ENCODE results near the gene TBC1D9B. TPM values are rescaled to one million over a fixed set of nuclear protein-coding genes. Genes with fewer than 3 reads are reported as not detected.

TBC1D9B gene
- polyA plus RNA-seq, 1 donor, result 83.0 TPM

- DNase-seq, result no peak
- peaks cover 10% of the 10 kb centered on the region for H3K9me3 ChIP-seq (ENCODE audit: control insufficient read depth, low read depth, low read length)
- peaks cover 54% of the 10 kb centered on the region for H3K36me3 ChIP-seq (ENCODE audit: control insufficient read depth, insufficient read depth, low read length)
- no peak overlapping the region for H3K4me3 ChIP-seq (ENCODE audit: low read length)
- H3K4me1 ChIP-seq (ENCODE audit: control insufficient read depth, insufficient read depth, low read length), result peaks cover 2% of the 10 kb centered on the region
- H3K27ac ChIP-seq (ENCODE audit: low read length), result no peak overlapping the region
- no CpG with 5 or more reads among the region's 9 CpGs for WGBS (ENCODE audit: insufficient coverage, low lambda C conversion rate)
- H3K27me3 ChIP-seq (ENCODE audit: control insufficient read depth, insufficient read depth, low read length), result no peaks in the 10 kb centered on the region
These were observed 44.8 kb downstream of the TBC1D9B start for GRCh38 chr5:179862891-179863290.

DNA sequence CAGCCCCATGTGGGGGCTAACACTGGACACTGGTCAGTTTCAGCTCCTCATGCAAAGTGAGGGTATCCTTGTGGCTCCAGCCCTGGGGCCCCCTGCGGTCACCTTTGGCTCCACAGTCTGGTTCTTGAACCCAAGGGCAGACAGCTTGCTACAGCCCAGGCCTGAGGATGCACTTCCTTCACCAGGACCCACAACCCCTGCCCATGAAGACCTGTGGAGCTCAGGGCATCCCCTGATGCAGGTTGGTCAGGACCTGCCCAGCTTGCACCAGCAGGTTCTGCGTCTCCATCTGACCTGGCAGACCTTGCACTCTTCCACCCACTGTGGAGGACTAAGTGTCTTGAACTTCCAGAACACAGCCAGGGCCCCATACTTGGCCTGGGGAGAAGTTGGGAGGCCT lies 45.4 kb downstream of the TBC1D9B start:
- DNase-seq, result no peak
- Histone ChIP-seq H3K4me3 (ENCODE audit: low read length) (no peak overlapping the region), H3K9me3 (ENCODE audit: control insufficient read depth, low read depth, low read length) (peaks cover 10% of the 10 kb centered on the region), H3K27ac (ENCODE audit: low read length) (no peak overlapping the region), H3K27me3 (ENCODE audit: control insufficient read depth, insufficient read depth, low read length) (no peaks in the 10 kb centered on the region), H3K4me1 (ENCODE audit: control insufficient read depth, insufficient read depth, low read length) (peaks cover 2% of the 10 kb centered on the region), H3K36me3 (ENCODE audit: control insufficient read depth, insufficient read depth, low read length) (peaks cover 48% of the 10 kb centered on the region)
- WGBS (ENCODE audit: insufficient coverage, low lambda C conversion rate), result no CpG with 5 or more reads among the region's 2 CpGs

- Histone ChIP-seq H3K4me3 (ENCODE audit: low read length) (no peak overlapping the region), H3K4me1 (ENCODE audit: control insufficient read depth, insufficient read depth, low read length) (peaks cover 2% of the 10 kb centered on the region), H3K27me3 (ENCODE audit: control insufficient read depth, insufficient read depth, low read length) (no peaks in the 10 kb centered on the region), H3K9me3 (ENCODE audit: control insufficient read depth, low read depth, low read length) (peaks cover 10% of the 10 kb centered on the region), H3K36me3 (ENCODE audit: control insufficient read depth, insufficient read depth, low read length) (peaks cover 32% of the 10 kb centered on the region), H3K27ac (ENCODE audit: low read length) (no peak overlapping the region)
- no peak for DNase-seq
- 90% methylated on average over 4 of the region's 11 CpGs for WGBS (ENCODE audit: insufficient coverage, low lambda C conversion rate)
These were observed 47.4 kb downstream of the TBC1D9B start for GRCh38 chr5:179860301-179860700.

DNA sequence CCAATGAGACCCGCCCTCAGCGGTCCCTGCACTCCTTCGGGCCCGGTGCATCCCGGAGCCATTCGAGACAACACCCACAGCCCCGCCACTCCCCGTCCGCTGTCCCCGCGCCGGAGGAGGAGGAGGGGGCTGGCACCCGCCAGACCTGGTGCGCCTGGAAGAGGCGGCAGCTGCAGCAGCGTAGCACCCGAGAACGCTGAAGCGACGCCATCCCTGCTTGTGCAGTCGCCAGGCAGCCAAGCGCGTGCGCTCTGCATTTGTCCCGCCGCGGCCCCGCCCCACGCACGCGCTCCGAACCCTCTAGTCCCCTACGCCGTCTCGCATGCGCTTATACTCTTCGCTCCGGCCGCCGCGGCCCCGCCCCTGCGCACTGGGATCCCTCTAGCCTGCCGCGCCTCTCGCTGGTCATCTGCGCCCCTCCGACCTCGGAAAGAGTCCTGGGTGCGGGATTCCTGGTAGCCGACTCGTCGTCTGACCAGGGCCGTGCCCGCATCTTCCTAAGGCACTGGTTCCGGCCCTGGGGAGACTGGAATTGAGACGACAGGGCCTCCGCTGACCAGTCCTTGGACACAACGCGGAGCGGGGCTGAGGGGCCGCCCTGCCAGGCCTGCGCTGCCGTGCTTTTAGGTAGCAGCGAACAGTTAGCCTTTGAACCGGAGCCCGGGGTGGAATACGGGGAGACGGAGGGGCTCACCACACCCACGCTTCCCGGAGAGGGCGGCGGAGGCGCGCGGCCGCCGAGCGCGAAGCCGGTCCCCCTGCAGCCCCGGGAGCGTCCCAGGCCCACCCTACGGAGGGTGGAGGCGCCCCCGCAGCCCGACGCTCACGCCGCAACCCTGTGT lies 48.9 kb downstream of the TBC1D9B start, which contains the start of gene MRNIP:
MRNIP (minus strand) TSS at position 232 of the 842 bp plus-strand sequence; CDS start at position 211, 21 bp downstream.
- H3K27me3 ChIP-seq (ENCODE audit: control insufficient read depth, insufficient read depth, low read length), result no peaks in the 10 kb centered on the region
- no CpG with 5 or more reads among the region's 90 CpGs for WGBS (ENCODE audit: insufficient coverage, low lambda C conversion rate)
- peaks cover 10% of the 10 kb centered on the region for H3K9me3 ChIP-seq (ENCODE audit: control insufficient read depth, low read depth, low read length)
- peaks cover 18% of the 10 kb centered on the region for H3K36me3 ChIP-seq (ENCODE audit: control insufficient read depth, insufficient read depth, low read length)
- peak within 1 kb of the TSS; percentile 99 for H3K4me3 ChIP-seq (ENCODE audit: low read length)
- H3K27ac ChIP-seq (ENCODE audit: low read length), result peak within 1 kb of the TSS; percentile 97
- peak; percentile 96 to 97 for DNase-seq
- H3K4me1 ChIP-seq (ENCODE audit: control insufficient read depth, insufficient read depth, low read length), result peaks cover 2% of the 10 kb centered on the region

DNA sequence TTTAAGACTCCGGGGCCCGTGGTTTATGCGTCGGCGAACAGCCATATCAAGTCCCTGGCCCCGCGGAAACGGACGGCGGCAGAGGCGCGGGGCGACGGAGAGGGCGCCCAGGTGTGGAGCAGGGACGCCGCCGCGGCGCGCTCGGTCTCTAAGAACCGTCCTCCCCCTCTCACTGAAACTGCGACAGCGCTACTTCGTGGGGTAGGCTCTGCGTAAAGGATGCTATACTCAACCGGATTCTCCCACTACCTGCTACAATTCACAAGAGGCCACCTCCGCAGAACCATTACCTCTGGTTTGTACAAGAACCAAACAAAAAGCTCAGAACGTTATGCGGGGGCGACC lies 49.5 kb downstream of the TBC1D9B start:
- WGBS (ENCODE audit: insufficient coverage, low lambda C conversion rate), result no CpG with 5 or more reads among the region's 32 CpGs
- H3K9me3 ChIP-seq (ENCODE audit: control insufficient read depth, low read depth, low read length), result peaks cover 10% of the 10 kb centered on the region

DNA sequence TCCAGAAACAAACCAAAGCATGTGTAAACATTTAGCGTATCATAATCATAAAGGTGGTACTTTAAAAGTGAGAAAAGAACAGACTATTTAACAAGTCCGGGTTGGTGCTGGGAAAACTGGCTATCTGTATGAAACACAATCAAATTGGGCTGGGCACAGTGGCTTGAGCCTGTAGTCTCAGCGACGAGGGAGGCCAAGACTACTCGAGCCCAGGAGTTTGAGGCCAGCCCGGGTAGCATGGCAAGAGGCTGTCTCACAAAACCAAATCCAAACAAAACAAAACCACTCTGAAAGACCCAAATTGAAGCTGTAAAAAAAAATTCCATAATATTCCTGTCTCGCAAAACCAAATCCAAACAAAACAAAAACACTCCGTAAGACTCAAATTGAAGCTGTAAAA lies 53.3 kb downstream of the TBC1D9B start:
- Histone ChIP-seq H3K9me3 (ENCODE audit: control insufficient read depth, low read depth, low read length) (no peaks in the 10 kb centered on the region), H3K27ac (ENCODE audit: low read length) (no peak overlapping the region), H3K36me3 (ENCODE audit: control insufficient read depth, insufficient read depth, low read length) (peaks cover 34% of the 10 kb centered on the region), H3K27me3 (ENCODE audit: control insufficient read depth, insufficient read depth, low read length) (no peaks in the 10 kb centered on the region), H3K4me1 (ENCODE audit: control insufficient read depth, insufficient read depth, low read length) (peaks cover 2% of the 10 kb centered on the region), H3K4me3 (ENCODE audit: low read length) (no peak overlapping the region)
- DNase-seq, result no peak
- 97% methylated on average over 4 of the region's 8 CpGs for WGBS (ENCODE audit: insufficient coverage, low lambda C conversion rate)

More for the DNA sequence above, 49.5 kb downstream of the TBC1D9B start:
- peak overlapping the region; percentile 99 for H3K4me3 ChIP-seq (ENCODE audit: low read length)
- H3K4me1 ChIP-seq (ENCODE audit: control insufficient read depth, insufficient read depth, low read length), result peaks cover 2% of the 10 kb centered on the region
- peak in 1 of 2 donors; percentile 35 for DNase-seq
- no peaks in the 10 kb centered on the region for H3K27me3 ChIP-seq (ENCODE audit: control insufficient read depth, insufficient read depth, low read length)
- peaks cover 13% of the 10 kb centered on the region for H3K36me3 ChIP-seq (ENCODE audit: control insufficient read depth, insufficient read depth, low read length)
- H3K27ac ChIP-seq (ENCODE audit: low read length), result peak overlapping the region; percentile 97

- Histone ChIP-seq H3K4me3 (ENCODE audit: low read length) (no peak overlapping the region), H3K9me3 (ENCODE audit: control insufficient read depth, low read depth, low read length) (no peaks in the 10 kb centered on the region), H3K36me3 (ENCODE audit: control insufficient read depth, insufficient read depth, low read length) (peaks cover 42% of the 10 kb centered on the region), H3K27me3 (ENCODE audit: control insufficient read depth, insufficient read depth, low read length) (no peaks in the 10 kb centered on the region), H3K4me1 (ENCODE audit: control insufficient read depth, insufficient read depth, low read length) (peaks cover 2% of the 10 kb centered on the region), H3K27ac (ENCODE audit: low read length) (no peak overlapping the region)
- no peak for DNase-seq
- 80% methylated on average over 1 of the region's 8 CpGs for WGBS (ENCODE audit: insufficient coverage, low lambda C conversion rate)
These were observed 54.6 kb downstream of the TBC1D9B start for GRCh38 chr5:179852993-179853547.

GRCh38 chr5:179841621-179842020 lies 66.1 kb downstream of the TBC1D9B start:
- H3K36me3 ChIP-seq (ENCODE audit: control insufficient read depth, insufficient read depth, low read length), result peaks cover 68% of the 10 kb centered on the region
- H3K27me3 ChIP-seq (ENCODE audit: control insufficient read depth, insufficient read depth, low read length), result no peaks in the 10 kb centered on the region
- peaks cover 2% of the 10 kb centered on the region for H3K9me3 ChIP-seq (ENCODE audit: control insufficient read depth, low read depth, low read length)
- no peak for DNase-seq
- no peak overlapping the region for H3K4me3 ChIP-seq (ENCODE audit: low read length)
- no peak overlapping the region for H3K27ac ChIP-seq (ENCODE audit: low read length)
- WGBS (ENCODE audit: insufficient coverage, low lambda C conversion rate), result no CpG with 5 or more reads among the region's 9 CpGs
- no peaks in the 10 kb centered on the region for H3K4me1 ChIP-seq (ENCODE audit: control insufficient read depth, insufficient read depth, low read length)

- no CpG with 5 or more reads among the region's 17 CpGs for WGBS (ENCODE audit: insufficient coverage, low lambda C conversion rate)
- H3K27ac ChIP-seq (ENCODE audit: low read length), result no peak overlapping the region
- H3K36me3 ChIP-seq (ENCODE audit: control insufficient read depth, insufficient read depth, low read length), result peaks cover 72% of the 10 kb centered on the region
- H3K4me3 ChIP-seq (ENCODE audit: low read length), result no peak overlapping the region
- H3K4me1 ChIP-seq (ENCODE audit: control insufficient read depth, insufficient read depth, low read length), result no peaks in the 10 kb centered on the region
- H3K27me3 ChIP-seq (ENCODE audit: control insufficient read depth, insufficient read depth, low read length), result no peaks in the 10 kb centered on the region
- DNase-seq, result no peak
- H3K9me3 ChIP-seq (ENCODE audit: control insufficient read depth, low read depth, low read length), result peaks cover 5% of the 10 kb centered on the region
These were observed 66.9 kb downstream of the TBC1D9B start for GRCh38 chr5:179840766-179841165.

DNA sequence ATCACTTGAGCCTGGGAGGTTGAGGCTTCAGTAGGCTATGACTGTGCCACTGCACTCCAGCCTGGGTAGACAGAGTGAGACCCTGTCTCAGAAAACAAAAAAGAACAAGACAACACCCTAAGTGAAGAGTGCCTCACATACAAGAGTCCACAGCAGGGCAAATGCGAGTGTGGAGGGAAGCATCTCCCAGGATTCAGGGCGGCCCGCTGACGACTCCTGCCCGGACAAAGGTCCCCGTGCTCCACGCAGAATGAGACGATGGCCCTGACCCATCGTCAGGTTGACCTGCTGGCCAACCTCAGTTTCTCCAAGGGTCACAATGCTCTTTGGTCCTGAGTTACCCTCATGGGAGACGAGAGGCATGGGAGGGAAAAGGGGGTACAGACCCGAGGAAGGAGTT lies 67.4 kb downstream of the TBC1D9B start:
- no CpG with 5 or more reads among the region's 11 CpGs for WGBS (ENCODE audit: insufficient coverage, low lambda C conversion rate)
- DNase-seq, result no peak
- peaks cover 5% of the 10 kb centered on the region for H3K9me3 ChIP-seq (ENCODE audit: control insufficient read depth, low read depth, low read length)

More for the DNA sequence above, 67.4 kb downstream of the TBC1D9B start:
- no peak overlapping the region for H3K27ac ChIP-seq (ENCODE audit: low read length)
- H3K4me1 ChIP-seq (ENCODE audit: control insufficient read depth, insufficient read depth, low read length), result no peaks in the 10 kb centered on the region
- H3K27me3 ChIP-seq (ENCODE audit: control insufficient read depth, insufficient read depth, low read length), result no peaks in the 10 kb centered on the region
- no peak overlapping the region for H3K4me3 ChIP-seq (ENCODE audit: low read length)
- H3K36me3 ChIP-seq (ENCODE audit: control insufficient read depth, insufficient read depth, low read length), result peaks cover 72% of the 10 kb centered on the region
